Osteocyte (in vitro differentiated cells): ENCODE results near the gene ADCYAP1R1. TPM values are rescaled to one million over a fixed set of nuclear protein-coding genes. Genes with fewer than 3 reads are reported as not detected.

Experiments used
- DNase-seq: peaks from one replicate; pipeline ENCODE4 v3.0.0; 2021; ENCODE audit warnings: mixed read lengths; ENCODE audit not compliant: unreplicated experiment; ENCODE audit errors: extremely low spot score
- H3K27ac Mint-ChIP-seq: one replicate; pipeline ENCODE4 v1.8.0; 2021; ENCODE audit warnings: mild to moderate bottlenecking, mixed read lengths; ENCODE audit not compliant: unreplicated experiment
- H3K27me3 Mint-ChIP-seq: one replicate; pipeline ENCODE4 v1.8.0; 2021; ENCODE audit warnings: mixed read lengths; ENCODE audit not compliant: unreplicated experiment
- H3K36me3 Mint-ChIP-seq: one replicate; pipeline ENCODE4 v1.8.0; 2021; ENCODE audit warnings: mixed read lengths; ENCODE audit not compliant: unreplicated experiment
- H3K4me1 Mint-ChIP-seq: one replicate; pipeline ENCODE4 v1.8.0; 2021; ENCODE audit warnings: mixed read lengths; ENCODE audit not compliant: unreplicated experiment
- H3K4me3 Mint-ChIP-seq: one replicate; pipeline ENCODE4 v1.8.0; 2021; ENCODE audit warnings: mild to moderate bottlenecking, moderate library complexity, mixed read lengths; ENCODE audit not compliant: unreplicated experiment
- H3K9me3 Mint-ChIP-seq: one replicate; pipeline ENCODE4 v1.8.0; 2021; ENCODE audit warnings: mixed read lengths; ENCODE audit not compliant: unreplicated experiment
- CTCF ChIP-seq: fragments of 200-600 bp; sonication (generic); IDR thresholded peaks from 2 replicates; pipeline ENCODE4 v1.5.0; 2021; ENCODE audit warnings: antibody characterized with exemption, mild to moderate bottlenecking, moderate library complexity
- total RNA-seq: library from RNA; stranded (reverse); gene quantifications from 2 replicates; pipeline ENCODE4 v1.2.1, GENCODE V29; 2021

Gene ADCYAP1R1
- total RNA-seq, 1 donor from 2014 or later: not detected

- Mint-ChIP-seq H3K27ac (no peak overlapping the region), H3K27me3 (peaks cover 61% of the 10 kb centered on the region), H3K4me1 (no peaks in the 10 kb centered on the region), H3K9me3 (peaks cover 8% of the 10 kb centered on the region), H3K4me3 (no peak overlapping the region), H3K36me3 (no peaks in the 10 kb centered on the region)
- DNase-seq: no peak
- TF ChIP-seq CTCF: no peak
These were observed 44.5 kb upstream of the ADCYAP1R1 start for GRCh38 chr7:31007634-31008033.

- Mint-ChIP-seq H3K27me3 (peaks cover 31% of the 10 kb centered on the region), H3K4me1 (no peaks in the 10 kb centered on the region), H3K4me3 (no peak overlapping the region), H3K9me3 (peaks cover 8% of the 10 kb centered on the region), H3K36me3 (no peaks in the 10 kb centered on the region), H3K27ac (no peak overlapping the region)
- no peak for DNase-seq
- no peak for TF ChIP-seq CTCF
These were observed 37.3 kb upstream of the ADCYAP1R1 start for GRCh38 chr7:31014826-31015225.

GRCh38 chr7:31017032-31017675, 35.0 kb upstream of the ADCYAP1R1 start:
- no peak for TF ChIP-seq CTCF
- H3K4me3 Mint-ChIP-seq: no peak overlapping the region
- H3K36me3 Mint-ChIP-seq: no peaks in the 10 kb centered on the region
- H3K9me3 Mint-ChIP-seq: no peaks in the 10 kb centered on the region
- DNase-seq: no peak
- no peaks in the 10 kb centered on the region for H3K4me1 Mint-ChIP-seq
- H3K27ac Mint-ChIP-seq: no peak overlapping the region
- peaks cover 29% of the 10 kb centered on the region for H3K27me3 Mint-ChIP-seq

GRCh38 chr7:31017721-31018120, 34.4 kb upstream of the ADCYAP1R1 start:
- Mint-ChIP-seq H3K27me3 (peaks cover 28% of the 10 kb centered on the region), H3K9me3 (no peaks in the 10 kb centered on the region), H3K27ac (no peak overlapping the region), H3K36me3 (no peaks in the 10 kb centered on the region), H3K4me3 (no peak overlapping the region), H3K4me1 (no peaks in the 10 kb centered on the region)
- TF ChIP-seq CTCF: no peak
- DNase-seq: no peak

- Mint-ChIP-seq H3K36me3 (no peaks in the 10 kb centered on the region), H3K4me3 (no peak overlapping the region), H3K9me3 (no peaks in the 10 kb centered on the region), H3K27me3 (peaks cover 13% of the 10 kb centered on the region), H3K4me1 (no peaks in the 10 kb centered on the region), H3K27ac (no peak overlapping the region)
- TF ChIP-seq CTCF: no peak
- no peak for DNase-seq
These were observed 32.6 kb upstream of the ADCYAP1R1 start for GRCh38 chr7:31019509-31019908.
